IMR-90 (cell line): ENCODE data around the gene CCDC150. TPM values are rescaled to one million over a fixed set of nuclear protein-coding genes. Genes with fewer than 3 reads are reported as not detected.

ENCODE experiments used
- ATAC-seq: fragments of 200-7000 bp; cut with Tn5 transposase; 2 replicates; pipeline ENCODE4 v1.9.1; 2020; ENCODE audit warnings: low read depth, mild to moderate bottlenecking, moderate library complexity
- BruUV-seq: library from RNA; stranded (reverse); fragments of 400-500 nt; replicated peaks from 2 replicates; lab custom pipeline; 2021; lab: Mats Ljungman, UMichigan
- CTCF ChIA-PET: fragments of 300-600 bp; formaldehyde crosslinking; extraction: SDS; loops from one replicate; lab custom pipeline; 2021; ENCODE audit warnings: antibody characterized with exemption; lab: Yijun Ruan, JAX
- POLR2A ChIA-PET: fragments of 300-600 bp; sonication (Branson Sonifier 250); formaldehyde crosslinking; loops from one replicate; lab custom pipeline; 2022; ENCODE audit warnings: antibody characterized with exemption; ENCODE audit not compliant: unreplicated experiment; lab: Charles Lee
- DNase-seq: peaks from one replicate; pipeline ENCODE4 v3.0.0; 2013
- H2AFZ ChIP-seq: replicated peaks from 2 replicates; pipeline ENCODE3; 2013; ENCODE audit warnings: low read length, mild to moderate bottlenecking; ENCODE audit not compliant: poor library complexity
- H2AK5ac ChIP-seq: 2 replicates; pipeline ENCODE4 v1.6.1; 2013; ENCODE audit warnings: low read depth, low read length, inconsistent platforms
- H2AK9ac ChIP-seq: replicated peaks from 2 replicates; pipeline ENCODE3; 2013; ENCODE audit warnings: mild to moderate bottlenecking, low read depth, low read length, moderate library complexity; ENCODE audit not compliant: poor library complexity
- H2BK120ac ChIP-seq: 2 replicates; pipeline ENCODE4 v1.6.1; 2013; ENCODE audit warnings: low read depth, low read length, inconsistent platforms
- H2BK15ac ChIP-seq: 3 replicates; pipeline ENCODE4 v1.6.1; 2013; ENCODE audit warnings: low read depth, low read length, inconsistent platforms
- H2BK20ac ChIP-seq: 2 replicates; pipeline ENCODE4 v1.6.1; 2013; ENCODE audit warnings: low read depth, mild to moderate bottlenecking, inconsistent platforms, low read length, moderate library complexity
- H2BK5ac ChIP-seq: 2 replicates; pipeline ENCODE4 v1.6.1; 2013; ENCODE audit warnings: mild to moderate bottlenecking, low read depth, low read length, inconsistent platforms; ENCODE audit not compliant: poor library complexity, severe bottlenecking
- H3K14ac ChIP-seq: replicated peaks from 2 replicates; pipeline ENCODE4 v1.6.1; 2013; ENCODE audit warnings: low read depth, low read length, inconsistent platforms
- H3K18ac ChIP-seq: 2 replicates; pipeline ENCODE4 v1.6.1; 2013; ENCODE audit warnings: low read depth, low read length, control low read depth
- H3K23ac ChIP-seq: 2 replicates; pipeline ENCODE4 v1.6.1; 2013; ENCODE audit warnings: low read depth, low read length, inconsistent platforms
- H3K27ac ChIP-seq: 2 replicates; pipeline ENCODE4 v1.5.1; 2013; ENCODE audit warnings: mild to moderate bottlenecking, control low read depth, low read length; ENCODE audit not compliant: insufficient read depth
- H3K27me3 ChIP-seq: 2 replicates; pipeline ENCODE4 v1.6.1; 2013; ENCODE audit warnings: low read length; ENCODE audit not compliant: control insufficient read depth, insufficient read depth
- H3K36me3 ChIP-seq: 2 replicates; pipeline ENCODE4 v1.6.1; 2013; ENCODE audit warnings: low read length, mixed read lengths; ENCODE audit not compliant: control insufficient read depth, insufficient read depth
- H3K4ac ChIP-seq: 2 replicates; pipeline ENCODE4 v1.6.1; 2013; ENCODE audit warnings: low read depth, low read length, inconsistent platforms
- H3K4me1 ChIP-seq: 2 replicates; pipeline ENCODE4 v1.6.1; 2013; ENCODE audit warnings: low read length, mixed read lengths; ENCODE audit not compliant: control insufficient read depth, insufficient read depth
- H3K4me2 ChIP-seq: 2 replicates; pipeline ENCODE4 v1.6.1; 2013; ENCODE audit warnings: low read depth, mild to moderate bottlenecking, control low read depth, low read length, moderate library complexity
- H3K4me3 ChIP-seq: 2 replicates; pipeline ENCODE4 v1.5.1; 2013; ENCODE audit warnings: low read depth, mild to moderate bottlenecking, control low read depth, low read length, moderate library complexity; ENCODE audit not compliant: insufficient read depth
- H3K56ac ChIP-seq: 2 replicates; pipeline ENCODE4 v1.6.1; 2013; ENCODE audit warnings: low read length, inconsistent platforms; ENCODE audit not compliant: insufficient read depth; ENCODE audit errors: extremely low read depth
- H3K79me1 ChIP-seq, 2 experiments: 2 replicates each; pipeline ENCODE4 v1.6.1; 2013; ENCODE audit warnings: low read length in 2 of 2, inconsistent platforms in 1 of 2, low read depth in 1 of 2
- H3K9ac ChIP-seq: 2 replicates; pipeline ENCODE4 v1.6.1; 2013; ENCODE audit warnings: low read depth, low read length, control low read depth
- H3K9me1 ChIP-seq: 2 replicates; pipeline ENCODE4 v1.6.1; 2013; ENCODE audit warnings: low read length, inconsistent platforms; ENCODE audit not compliant: insufficient read depth
- H3K9me3 ChIP-seq: 2 replicates; pipeline ENCODE4 v1.6.1; 2013; ENCODE audit warnings: low read length; ENCODE audit not compliant: control insufficient read depth, insufficient read depth
- H4K20me1 ChIP-seq: 2 replicates; pipeline ENCODE4 v1.6.1; 2013; ENCODE audit warnings: low read length, inconsistent platforms; ENCODE audit not compliant: insufficient read depth
- H4K5ac ChIP-seq: 2 replicates; pipeline ENCODE4 v1.6.1; 2013; ENCODE audit warnings: mild to moderate bottlenecking, low read depth, low read length, control low read depth
- H4K8ac ChIP-seq, 2 experiments: 2 replicates each; pipeline ENCODE4 v1.6.1; 2013; ENCODE audit warnings: low read depth in 2 of 2, low read length in 2 of 2, control low read depth in 1 of 2, inconsistent platforms in 1 of 2
- H4K91ac ChIP-seq: 2 replicates; pipeline ENCODE4 v1.6.1; 2013; ENCODE audit warnings: low read depth, low read length, inconsistent platforms; ENCODE audit not compliant: insufficient read depth
- MAFK ChIP-seq: IDR thresholded peaks from 2 replicates; pipeline ENCODE4 v1.6.1; 2012; ENCODE audit warnings: low read depth, low read length, improper control_type of control experiment
- NFE2L2 ChIP-seq: fragments of 150-350 bp; IDR thresholded peaks from 2 replicates; pipeline ENCODE4 v1.6.1; 2016; ENCODE audit warnings: low read depth, mild to moderate bottlenecking, low read length
- RCOR1 ChIP-seq: IDR thresholded peaks from 2 replicates; pipeline ENCODE4 v1.6.1; 2012; ENCODE audit warnings: mild to moderate bottlenecking, low read length, improper control_type of control experiment; ENCODE audit not compliant: insufficient replicate concordance
- WGBS, 2 experiments: methylation state at CpG; one replicate each; pipeline versions ENCODE4 v1.1.5 to v1.1.7; 2013; ENCODE audit warnings: missing lambda C conversion rate in 2 of 2; ENCODE audit not compliant: insufficient read length in 1 of 2; ENCODE audit errors: extremely low coverage in 2 of 2; 5-methylcytosine and 5-hydroxymethylcytosine counted together
- dilution Hi-C: fragments of 300-500 bp; cut with HindIII; formaldehyde crosslinking; loops from one replicate; pipeline ENCODE4 v1.14.3; 2018; ENCODE audit warnings: low sequenced_read_pairs; ENCODE audit not compliant: unreplicated experiment
- in situ Hi-C: fragments of 300-500 bp; cut with MboI; formaldehyde crosslinking; loops from 3 replicates; pipeline ENCODE4 v1.14.3; 2019; ENCODE audit warnings: low sequenced_read_pairs, inconsistent platforms, mixed read lengths
- intact Hi-C: fragments of 100-400 bp; cut with micrococcal nuclease; formaldehyde crosslinking; loops from 2 replicates; pipeline ENCODE4 v1.10.0; 2022
- polyA plus RNA-seq, 3 experiments: library from polyadenylated mRNA; depleted of rRNA; stranded (reverse); fragments of >200 nt; gene quantifications; 2 replicates each; pipeline ENCODE4 v1.2.3, GENCODE V29; 2012; ENCODE audit warnings: low replicate concordance in 1 of 3
- total RNA-seq: library from RNA; depleted of rRNA; stranded (reverse); fragments of >200 nt; gene quantifications from 2 replicates; pipeline ENCODE4 v1.2.3, GENCODE V29; 2012
- TF ChIP-seq, protein P1 (sequence below): conservative IDR thresholded peaks from 2 replicates; pipeline ENCODE4 v1.5.1; 2012; ENCODE audit warnings: mild to moderate bottlenecking, low read depth, low read length, improper control_type of control experiment

The CCDC150 gene
- total and polyA plus RNA-seq, 2 of the 4 experiments (the other 2 are of a cell fraction) = 3.8 to 4.3 TPM

DNA sequence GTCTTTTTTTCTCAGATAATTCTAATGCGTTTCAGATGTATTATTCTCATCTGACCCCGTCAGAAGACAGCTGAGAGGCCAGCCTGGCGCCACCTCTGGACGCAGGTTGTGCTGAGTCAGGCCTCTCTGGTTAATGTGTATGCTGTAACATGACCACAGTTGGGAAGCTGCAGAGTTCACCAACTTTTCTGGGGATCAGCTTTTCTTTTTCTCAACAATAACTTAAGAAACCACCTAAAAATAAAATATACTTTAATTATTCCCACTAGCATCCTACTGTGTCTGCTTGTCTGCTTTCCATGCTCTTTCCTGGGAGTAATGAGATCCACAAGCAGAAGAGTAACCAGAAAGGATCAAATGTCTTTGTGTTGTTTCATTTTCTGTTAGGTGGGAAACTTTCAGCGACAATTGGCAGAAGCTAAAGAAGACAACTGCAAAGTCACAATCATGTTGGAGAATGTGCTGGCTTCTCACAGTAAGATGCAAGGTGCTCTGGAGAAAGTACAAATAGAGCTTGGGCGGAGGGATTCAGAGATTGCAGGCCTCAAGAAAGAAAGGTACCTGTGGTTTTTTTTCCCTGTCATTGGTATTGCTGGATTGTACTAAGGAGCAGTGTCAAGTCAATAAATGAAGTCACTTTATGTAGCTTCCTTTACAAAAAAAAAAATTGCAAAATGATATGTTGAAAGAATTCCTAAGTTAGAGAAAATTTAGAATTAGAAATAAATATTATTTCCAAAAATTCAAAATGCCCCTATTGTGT is 79.8 kb downstream of the CCDC150 start:
- Histone ChIP-seq H2BK15ac (no peak overlapping the region), H3K9me3 (no peaks in the 10 kb centered on the region), H3K4me2 (peak overlapping the region; percentile 49; the same call in 1 of the 2 replicates), H3K4ac (no peak overlapping the region), H3K14ac (no peak overlapping the region), H3K27ac (no peak overlapping the region), H3K36me3 (no peaks in the 10 kb centered on the region), H3K9me1 (no peaks in the 10 kb centered on the region), H4K8ac (no peak overlapping the region), H3K18ac (no peak overlapping the region), H3K4me1 (no peaks in the 10 kb centered on the region), H2AFZ (peak overlapping the region; percentile 24), H3K23ac (no peak overlapping the region), H4K20me1 (no peaks in the 10 kb centered on the region), H3K4me3 (no peak overlapping the region), H2BK120ac (peak overlapping the region; percentile 19; the same call in 1 of the 2 replicates), H3K79me1 (no peaks in the 10 kb centered on the region), H3K9ac (no peak overlapping the region), H4K5ac (no peak overlapping the region), H4K91ac (no peak overlapping the region), H3K27me3 (no peaks in the 10 kb centered on the region), H2AK5ac (no peak overlapping the region), H2BK5ac (no peak overlapping the region), H3K56ac (no peak overlapping the region), H2AK9ac (no peak overlapping the region), H2BK20ac (no peak overlapping the region)
- ChIA-PET CTCF (interaction anchor here (0.7 to 1.4 kb wide), 4 partner anchors 10 to 261 kb away, joined by 3 to 4 read pairs (median 3); no protein-coding TSS in a partner anchor), POLR2A (interaction anchor here (0.6 kb wide), 1 partner anchor 28 kb away, joined by 10 read pairs; no protein-coding TSS in a partner anchor)
- DNase-seq (peak; percentile 75), ATAC-seq (peak; percentile 98)
- in situ Hi-C loops (no loop called here), dilution Hi-C loops (no loop called here), intact Hi-C loops (no loop called here)
- no TSS peak for BruUV-seq
- TF ChIP-seq MAFK (peak; percentile 90), NFE2L2 (peak; percentile 66; the same call in 1 of the 2 replicates), RCOR1 (no peak)
- TF ChIP-seq, protein P1, sequence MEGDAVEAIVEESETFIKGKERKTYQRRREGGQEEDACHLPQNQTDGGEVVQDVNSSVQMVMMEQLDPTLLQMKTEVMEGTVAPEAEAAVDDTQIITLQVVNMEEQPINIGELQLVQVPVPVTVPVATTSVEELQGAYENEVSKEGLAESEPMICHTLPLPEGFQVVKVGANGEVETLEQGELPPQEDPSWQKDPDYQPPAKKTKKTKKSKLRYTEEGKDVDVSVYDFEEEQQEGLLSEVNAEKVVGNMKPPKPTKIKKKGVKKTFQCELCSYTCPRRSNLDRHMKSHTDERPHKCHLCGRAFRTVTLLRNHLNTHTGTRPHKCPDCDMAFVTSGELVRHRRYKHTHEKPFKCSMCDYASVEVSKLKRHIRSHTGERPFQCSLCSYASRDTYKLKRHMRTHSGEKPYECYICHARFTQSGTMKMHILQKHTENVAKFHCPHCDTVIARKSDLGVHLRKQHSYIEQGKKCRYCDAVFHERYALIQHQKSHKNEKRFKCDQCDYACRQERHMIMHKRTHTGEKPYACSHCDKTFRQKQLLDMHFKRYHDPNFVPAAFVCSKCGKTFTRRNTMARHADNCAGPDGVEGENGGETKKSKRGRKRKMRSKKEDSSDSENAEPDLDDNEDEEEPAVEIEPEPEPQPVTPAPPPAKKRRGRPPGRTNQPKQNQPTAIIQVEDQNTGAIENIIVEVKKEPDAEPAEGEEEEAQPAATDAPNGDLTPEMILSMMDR = peak; percentile 18; the same call in 1 of the 2 replicates
- 100% methylated on average over 2 of the region's 6 CpGs; no CpG with 5 or more reads in 1 of the 2 experiments for WGBS, 2 experiments
